ENCODE measurements around the gene PPP2R2C. TPM values are rescaled to one million over a fixed set of nuclear protein-coding genes. Genes with fewer than 3 reads are reported as not detected.

PPP2R2C gene
- total and polyA plus RNA-seq, 10 of the 15 experiments (the other 5 are each of a cell fraction or from before 2014, with no cell fraction given): 0.13 to 0.15 TPM; not detected in 8

- BruUV-seq (replicated peaks): no TSS peak
- RAD21 ChIA-PET (ENCODE audit: unreplicated experiment): no interaction called here
- TF ChIP-seq JUNB (IDR thresholded peaks at IDR 0.05): no peak
- H3K79me2 ChIP-seq (ENCODE audit: control insufficient read depth, insufficient read depth, low read length): no peaks in the 10 kb centered on the region
- CTCF ChIA-PET: no interaction called here
- H3K9me3 ChIP-seq (replicated peaks; ENCODE audit: control insufficient read depth, insufficient read depth, low read length): no peaks in the 10 kb centered on the region
- peaks cover 0 to 3% of the 10 kb centered on the region in 2 experiments; a peak in 3 of 4 replicates for H3K27me3 ChIP-seq (replicated peaks in 1 of 2; ENCODE audit: control insufficient read depth in 2 of 2, insufficient read depth in 2 of 2, low read length in 1 of 2)
- POLR2A ChIA-PET: no interaction called here
- WGBS (ENCODE audit: insufficient coverage, insufficient replicate concordance, low lambda C conversion rate, missing lambda C conversion rate): 44% methylated on average over 7 of the region's 7 CpGs
- SMC1A ChIA-PET (ENCODE audit: uncharacterized antibody, unreplicated experiment): no interaction called here
- intact Hi-C loops (cut with micrococcal nuclease; ENCODE audit: unreplicated experiment): no loop called here
- no peaks in the 10 kb centered on the region for H3K36me3 ChIP-seq (ENCODE audit: control insufficient read depth in 2 of 2, insufficient read depth in 2 of 2, low read length in 1 of 2)
- ATAC-seq (no peak), DNase-seq (ENCODE audit: low read depth, low spot score) (no peak), FAIRE-seq (no peak)
- in situ Hi-C loops (cut with MboI): no loop called here
- H3K4me3 ChIP-seq: no peak overlapping the region
- no peak overlapping the region for H2AFZ ChIP-seq (ENCODE audit: control insufficient read depth, low read depth, low read length)
- peaks cover 3% of the 10 kb centered on the region; the same call in 1 of the 2 replicates for H4K20me1 ChIP-seq (ENCODE audit: control insufficient read depth, insufficient read depth)
- no peaks in the 10 kb centered on the region for H3K4me1 ChIP-seq (ENCODE audit: control insufficient read depth, insufficient read depth, low read length)
- H3K27ac ChIP-seq (ENCODE audit: control insufficient read depth, insufficient read depth): no peak overlapping the region
- H3K9ac ChIP-seq (ENCODE audit: control insufficient read depth, insufficient read depth, low read length): no peak overlapping the region
- no peak overlapping the region for H3K4me2 ChIP-seq (ENCODE audit: control insufficient read depth, insufficient read depth)
Observed at GRCh38 chr4:6386091-6386490, 86.3 kb downstream of the PPP2R2C start.

- 28% methylated on average over 2 of the region's 2 CpGs for WGBS (ENCODE audit: insufficient coverage, insufficient replicate concordance, low lambda C conversion rate, missing lambda C conversion rate)
- Histone ChIP-seq H3K27me3 (replicated peaks in 1 of 2; ENCODE audit: control insufficient read depth in 2 of 2, insufficient read depth in 2 of 2, low read length in 1 of 2) (peaks cover 0 to 3% of the 10 kb centered on the region in 2 experiments; a peak in 3 of 4 replicates), H3K9me3 (replicated peaks; ENCODE audit: control insufficient read depth, insufficient read depth, low read length) (no peaks in the 10 kb centered on the region), H3K36me3 (ENCODE audit: control insufficient read depth in 2 of 2, insufficient read depth in 2 of 2, low read length in 1 of 2) (no peaks in the 10 kb centered on the region), H3K4me3 (no peak overlapping the region), H3K4me1 (ENCODE audit: control insufficient read depth, insufficient read depth, low read length) (no peaks in the 10 kb centered on the region), H3K9ac (ENCODE audit: control insufficient read depth, insufficient read depth, low read length) (no peak overlapping the region), H3K4me2 (ENCODE audit: control insufficient read depth, insufficient read depth) (no peak overlapping the region), H3K79me2 (ENCODE audit: control insufficient read depth, insufficient read depth, low read length) (no peaks in the 10 kb centered on the region), H3K27ac (ENCODE audit: control insufficient read depth, insufficient read depth) (no peak overlapping the region), H2AFZ (ENCODE audit: control insufficient read depth, low read depth, low read length) (no peak overlapping the region), H4K20me1 (ENCODE audit: control insufficient read depth, insufficient read depth) (peaks cover 3% of the 10 kb centered on the region; the same call in 1 of the 2 replicates)
- intact Hi-C loops (cut with micrococcal nuclease; ENCODE audit: unreplicated experiment): no loop called here
- no peak for DNase-seq (ENCODE audit: low read depth, low spot score)
- POLR2A ChIA-PET: no interaction called here
- BruUV-seq (replicated peaks): no TSS peak
- SMC1A ChIA-PET (ENCODE audit: uncharacterized antibody, unreplicated experiment): no interaction called here
- CTCF ChIA-PET: no interaction called here
- ATAC-seq: no peak
- TF ChIP-seq HDAC6 (IDR thresholded peaks at IDR 0.05; ENCODE audit: unreplicated experiment): no peak
- TF ChIP-seq ZSCAN29 (IDR thresholded peaks at IDR 0.05): no peak
- no peak for TF ChIP-seq KLF5 (IDR thresholded peaks at IDR 0.05; ENCODE audit: partially characterized antibody)
- TF ChIP-seq TBL1XR1 (IDR thresholded peaks at IDR 0.05; ENCODE audit: low read depth, low read length): no peak
- no peak for TF ChIP-seq MTA2 (IDR thresholded peaks at IDR 0.05; ENCODE audit: low read depth)
- TF ChIP-seq ZBTB40 (IDR thresholded peaks at IDR 0.05; ENCODE audit: borderline replicate concordance): no peak
- TF ChIP-seq ETV6 (conservative IDR thresholded peaks at IDR 0.05 in 1 of 2, IDR thresholded peaks at IDR 0.05 in 1 of 2; ENCODE audit: borderline replicate concordance in 1 of 2, low read depth in 1 of 2): no peak
- TF ChIP-seq PKNOX1 (IDR thresholded peaks at IDR 0.05): no peak
- TF ChIP-seq POLR2AphosphoS5 (IDR thresholded peaks at IDR 0.05; ENCODE audit: low read length): no peak
- RAD21 ChIA-PET (ENCODE audit: unreplicated experiment): no interaction called here
- in situ Hi-C loops (cut with MboI): no loop called here
- no peak for FAIRE-seq
Observed at GRCh38 chr4:6385288-6385687, 87.1 kb downstream of the PPP2R2C start.

Data from GM12878 (cell line).